ENCODE results near the gene CARD14.
"Not testable (repeated sequence)": the region's sequence is repeated elsewhere in the genome, so short reads cannot be mapped to it uniquely, and the experiment has no call there.

Gene CARD14

DNA sequence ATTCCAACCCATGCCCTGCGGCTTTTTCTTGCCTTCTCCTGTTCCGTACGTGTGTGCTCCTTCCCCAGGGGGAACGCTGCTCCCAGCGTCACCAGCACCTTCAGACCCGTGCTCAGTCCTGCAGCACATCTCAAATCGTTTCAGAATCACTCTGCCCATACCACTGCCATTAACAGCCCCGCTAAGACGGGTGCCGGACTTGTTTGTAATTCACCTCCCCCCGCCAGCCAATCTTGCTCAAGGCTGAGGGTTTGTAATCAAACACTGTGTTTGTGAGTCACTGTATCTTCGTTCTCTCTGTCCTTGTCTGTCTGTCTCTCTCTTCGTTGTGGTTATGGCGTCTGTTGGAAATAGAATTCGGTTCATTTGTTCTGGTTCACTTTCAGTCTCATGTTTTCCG, 17.3 kb downstream of the CARD14 start:
- no peak for DNase-seq

DNA sequence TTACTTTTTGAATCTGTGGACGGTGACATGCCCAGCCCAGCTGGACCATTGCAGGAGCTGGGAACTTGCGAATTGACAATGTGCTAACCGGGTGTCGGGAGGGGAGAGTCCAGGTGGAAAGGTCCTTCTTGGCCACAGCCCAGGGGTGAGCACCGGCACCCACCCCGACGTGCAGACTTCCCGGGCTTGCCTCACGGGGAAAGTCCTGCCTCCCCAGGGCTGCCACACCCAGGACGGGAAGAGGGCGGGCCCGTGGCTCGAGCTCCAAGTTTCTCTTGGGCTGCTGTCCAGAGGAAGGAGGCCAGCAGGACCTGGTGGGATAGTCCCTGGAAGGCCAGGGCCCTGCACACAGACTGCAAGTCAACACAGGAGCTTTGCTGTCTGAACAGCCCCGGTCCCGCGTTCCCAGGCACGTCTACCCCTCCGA, 17.7 kb downstream of the CARD14 start:
- DNase-seq: no peak

DNA sequence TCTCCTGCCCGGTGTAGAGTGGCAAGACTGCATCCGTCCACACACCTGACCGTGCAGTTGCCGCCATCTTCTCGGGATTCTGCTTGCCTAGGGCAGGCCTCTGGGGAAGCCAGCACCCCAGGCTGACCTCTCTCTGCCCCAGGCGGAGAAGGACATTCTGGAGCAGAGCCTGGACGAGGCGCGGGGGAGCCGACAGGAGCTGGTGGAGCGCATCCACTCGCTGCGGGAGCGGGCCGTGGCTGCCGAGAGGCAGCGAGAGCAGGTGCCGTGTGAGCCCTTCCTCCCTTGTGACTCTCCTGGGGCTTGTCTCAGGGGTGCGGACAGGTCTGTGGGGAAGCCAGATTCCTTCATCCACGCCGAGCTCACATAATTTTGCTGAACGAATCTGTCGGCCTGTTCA, 19.8 kb downstream of the CARD14 start:
- no peak for DNase-seq

- no peak for DNase-seq
These were observed 20.9 kb downstream of the CARD14 start for GRCh38 chr17:80190716-80191115.

GRCh38 chr17:80191192-80191591, 21.4 kb downstream of the CARD14 start:
- DNase-seq: no peak

GRCh38 chr17:80191865-80192661, 22.2 kb downstream of the CARD14 start:
- no peak for DNase-seq

DNA sequence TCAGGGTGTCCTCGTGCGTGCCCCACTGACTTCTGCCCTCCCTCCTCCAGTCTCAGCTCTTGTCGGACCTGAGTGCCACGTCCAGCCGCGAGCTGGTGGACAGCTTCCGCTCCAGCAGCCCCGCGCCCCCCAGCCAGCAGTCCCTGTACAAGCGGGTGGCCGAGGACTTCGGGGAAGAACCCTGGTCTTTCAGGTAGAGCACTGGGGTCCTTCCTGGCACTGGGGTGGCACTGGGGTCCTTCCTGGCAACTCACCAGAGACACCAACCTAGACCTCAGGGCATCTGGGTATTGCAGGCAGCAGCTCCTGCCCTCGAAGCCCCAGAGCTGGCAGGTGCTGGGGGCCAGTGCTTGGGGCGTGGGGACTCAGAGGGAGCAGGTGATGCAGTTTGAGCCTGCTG, 25.3 kb downstream of the CARD14 start:
- DNase-seq: no peak

DNA sequence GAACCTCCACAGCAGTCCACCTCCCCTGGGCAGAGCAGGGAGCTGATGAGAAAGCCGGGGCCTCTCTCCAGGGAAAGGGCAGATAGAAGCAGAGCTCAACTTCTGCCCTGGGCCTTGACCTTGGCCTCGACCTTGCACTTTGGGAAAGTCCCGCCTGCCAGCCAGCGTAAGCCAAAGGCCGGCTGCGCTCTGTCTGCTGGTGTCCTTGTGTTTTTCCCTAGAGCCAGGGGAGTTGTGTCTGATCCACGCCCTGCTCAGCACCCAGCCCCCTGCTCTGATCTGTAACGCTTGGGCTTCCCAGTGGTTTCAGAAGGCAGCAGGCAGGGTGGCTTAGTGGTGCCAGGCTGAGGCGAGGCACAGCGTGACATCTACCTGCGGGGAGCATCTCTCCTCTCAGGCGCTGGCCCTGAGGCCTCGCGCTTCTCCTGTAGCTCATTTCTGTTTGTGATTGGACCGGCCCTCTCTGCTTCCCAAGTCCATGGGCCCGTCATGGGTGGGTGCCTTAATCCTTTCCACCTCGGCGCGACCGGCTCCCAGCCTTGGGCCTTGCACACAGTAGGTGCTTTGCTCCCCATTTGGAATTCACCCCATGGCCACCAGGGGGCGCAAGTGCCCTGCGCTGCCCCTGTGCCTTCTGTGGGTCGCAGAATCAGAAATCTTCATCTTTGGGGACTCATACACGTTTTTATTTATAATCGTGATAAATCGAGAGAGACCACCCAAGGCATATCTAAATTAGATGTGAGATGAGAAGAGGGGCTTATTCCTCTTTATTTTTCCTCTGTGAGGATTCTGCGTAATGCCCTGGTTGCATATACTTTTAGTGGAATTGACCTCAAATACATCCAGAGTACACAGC, 26.1 kb downstream of the CARD14 start:
- DNase-seq: no peak

DNA sequence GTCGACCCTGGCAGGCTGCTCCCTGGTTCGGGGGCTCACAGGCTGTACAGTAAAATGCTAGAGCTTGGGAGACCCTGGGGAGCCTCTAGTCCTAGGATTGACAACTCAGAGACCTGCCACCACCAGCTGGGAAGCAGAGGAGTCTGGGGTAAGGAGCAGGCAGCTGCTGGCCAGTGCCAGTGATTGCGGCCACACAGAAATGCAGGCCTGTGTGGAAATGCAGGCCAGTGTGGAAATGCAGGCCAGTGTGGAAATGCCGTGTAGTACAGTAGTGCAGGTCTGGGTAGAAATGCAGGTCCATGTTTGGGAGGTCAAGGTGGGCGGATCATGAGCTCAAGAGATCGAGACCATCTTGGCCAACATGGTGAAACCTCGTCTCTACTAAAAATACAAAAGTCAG, 26.8 kb downstream of the CARD14 start:
- DNase-seq: no peak

- no peak for DNase-seq
These were observed 28.4 kb downstream of the CARD14 start for GRCh38 chr17:80198144-80198661.

GRCh38 chr17:80199295-80199694, 29.5 kb downstream of the CARD14 start:
- DNase-seq: not testable (repeated sequence)

DNA sequence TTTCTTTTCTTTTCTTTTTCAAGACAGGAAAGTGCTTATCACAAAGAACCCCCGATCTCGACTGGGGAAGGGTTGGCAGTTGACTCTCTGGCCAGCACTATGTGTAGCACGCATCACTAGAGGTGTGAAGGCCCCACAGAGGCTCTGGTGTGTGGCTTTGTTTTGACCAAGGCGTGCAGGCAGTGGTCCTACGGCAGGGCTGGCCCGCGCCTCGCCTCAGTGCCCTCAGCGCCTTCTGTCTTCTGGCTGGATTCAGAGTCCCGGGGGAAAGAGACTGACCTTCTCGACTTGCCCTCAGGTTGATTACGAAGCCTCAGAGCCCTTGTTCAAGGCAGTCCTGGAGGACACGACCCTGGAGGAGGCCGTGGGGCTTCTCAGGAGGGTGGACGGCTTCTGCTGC, 31.6 kb downstream of the CARD14 start:
- no peak for DNase-seq

DNA sequence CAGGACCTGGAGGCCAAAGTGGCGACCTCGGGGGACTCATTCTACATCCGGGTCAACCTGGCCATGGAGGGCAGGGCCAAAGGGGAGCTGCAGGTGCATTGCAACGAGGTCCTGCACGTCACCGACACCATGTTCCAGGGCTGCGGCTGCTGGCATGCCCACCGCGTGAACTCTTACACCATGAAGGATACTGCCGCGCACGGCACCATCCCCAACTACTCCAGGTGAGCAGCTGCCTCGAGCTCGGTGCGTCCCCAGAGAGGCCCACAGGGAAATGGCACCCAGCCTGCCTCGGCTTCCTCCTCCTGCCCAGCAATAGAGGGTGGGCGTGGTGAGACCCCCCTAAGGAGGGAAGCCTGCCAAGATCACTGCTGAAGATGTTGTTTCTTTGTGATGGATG, 32.4 kb downstream of the CARD14 start:
- no peak for DNase-seq

GRCh38 chr17:80203471-80203963, 33.7 kb downstream of the CARD14 start:
- no peak for DNase-seq

DNA sequence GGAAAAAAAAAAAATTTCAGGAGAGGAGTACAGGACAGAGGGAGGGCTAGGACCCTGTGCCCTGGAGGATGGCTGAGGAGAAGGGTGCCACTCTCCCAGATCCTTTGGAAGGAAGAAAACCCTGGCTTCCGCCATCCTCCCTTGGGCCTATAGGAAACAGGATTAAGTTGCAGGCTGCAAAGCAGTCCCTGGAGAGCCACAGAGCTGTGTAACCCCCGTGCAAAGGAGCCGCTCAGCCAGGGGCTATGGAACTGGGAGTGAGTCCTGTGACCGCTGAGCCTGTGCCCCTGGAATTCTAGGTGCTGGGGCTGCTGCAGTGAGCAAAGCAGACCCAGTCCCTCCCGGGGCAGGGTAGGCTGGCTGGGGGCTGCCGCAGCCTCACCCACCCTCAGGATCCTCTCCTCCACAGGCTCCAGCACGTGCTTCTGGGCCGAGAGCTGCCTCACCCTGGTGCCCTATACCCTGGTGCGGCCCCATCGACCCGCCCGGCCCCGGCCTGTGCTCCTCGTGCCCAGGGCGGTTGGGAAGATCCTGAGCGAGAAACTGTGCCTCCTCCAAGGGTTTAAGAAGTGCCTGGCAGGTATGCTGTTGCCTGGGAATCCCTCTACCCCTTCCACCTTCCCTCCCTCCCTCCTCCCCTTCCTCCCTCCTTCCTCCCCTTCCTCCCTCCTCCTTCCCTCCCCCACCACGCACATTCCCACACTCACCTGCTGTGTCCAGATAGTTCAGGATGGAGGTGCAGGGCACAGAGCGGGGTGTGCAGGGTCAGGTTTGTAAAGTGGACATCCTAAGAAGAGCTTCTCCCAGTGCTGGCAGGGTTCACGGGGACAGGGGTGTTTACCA, 35.0 kb downstream of the CARD14 start:
- no peak for DNase-seq

GRCh38 chr17:80205811-80206210, 36.0 kb downstream of the CARD14 start:
- no peak for DNase-seq

DNA sequence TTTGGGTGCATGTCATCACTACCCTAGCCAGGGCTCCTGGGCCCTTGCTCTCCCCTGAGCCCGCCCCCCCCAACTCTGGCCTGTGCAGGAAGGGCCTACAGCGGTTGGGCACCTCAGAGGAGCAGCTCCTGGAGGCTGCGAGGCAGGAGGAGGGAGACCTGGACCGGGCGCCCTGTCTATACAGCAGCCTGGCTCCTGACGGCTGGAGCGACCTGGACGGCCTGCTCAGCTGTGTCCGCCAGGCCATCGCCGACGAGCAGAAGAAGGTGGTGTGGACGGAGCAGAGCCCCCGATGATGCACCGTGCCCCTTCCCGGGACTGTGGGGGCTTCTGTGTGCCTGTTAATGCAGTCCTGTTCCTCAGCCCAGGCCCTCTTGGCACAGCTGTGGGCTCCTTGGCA, 38.2 kb downstream of the CARD14 start:
- no peak for DNase-seq

GRCh38 chr17:80209765-80210164, 39.9 kb downstream of the CARD14 start:
- DNase-seq: no peak

DNA sequence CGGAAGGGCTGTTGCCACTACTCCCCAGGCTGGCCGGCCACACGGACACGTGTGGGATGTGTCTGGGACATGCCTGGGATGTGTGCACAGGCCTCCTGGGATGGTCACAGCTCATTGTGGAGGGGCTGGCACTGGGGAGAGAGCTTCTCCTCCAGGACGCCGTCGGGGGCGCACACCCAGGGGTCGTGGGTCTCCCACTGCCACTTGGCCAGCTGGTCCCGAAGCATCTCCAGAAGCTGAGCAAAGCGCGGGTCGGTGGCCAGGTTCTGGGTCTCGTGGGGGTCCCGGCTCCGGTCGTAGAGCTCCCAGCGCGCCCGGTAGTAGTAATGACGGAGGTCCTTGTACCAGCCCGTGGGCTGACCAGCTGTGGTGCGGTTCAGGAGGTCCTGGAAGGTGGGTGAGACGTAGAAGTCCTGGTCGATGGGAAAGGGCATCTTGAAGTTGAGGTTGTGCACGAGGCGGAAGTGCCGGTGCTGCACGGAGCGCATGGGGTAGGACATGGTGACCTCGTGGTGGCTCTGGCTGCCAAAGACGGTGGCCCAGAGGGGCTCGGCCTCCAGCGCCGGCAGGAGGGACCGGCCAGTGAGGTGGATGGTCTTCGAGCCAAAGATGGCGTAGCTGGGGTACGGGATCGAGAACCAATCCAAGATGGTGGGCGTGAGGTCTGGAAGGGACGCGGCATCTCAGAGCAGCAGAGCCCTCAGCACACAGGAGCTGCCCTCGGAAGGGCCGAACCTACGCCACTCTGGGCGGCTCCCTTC, 40.7 kb downstream of the CARD14 start:
- no peak for DNase-seq

DNA sequence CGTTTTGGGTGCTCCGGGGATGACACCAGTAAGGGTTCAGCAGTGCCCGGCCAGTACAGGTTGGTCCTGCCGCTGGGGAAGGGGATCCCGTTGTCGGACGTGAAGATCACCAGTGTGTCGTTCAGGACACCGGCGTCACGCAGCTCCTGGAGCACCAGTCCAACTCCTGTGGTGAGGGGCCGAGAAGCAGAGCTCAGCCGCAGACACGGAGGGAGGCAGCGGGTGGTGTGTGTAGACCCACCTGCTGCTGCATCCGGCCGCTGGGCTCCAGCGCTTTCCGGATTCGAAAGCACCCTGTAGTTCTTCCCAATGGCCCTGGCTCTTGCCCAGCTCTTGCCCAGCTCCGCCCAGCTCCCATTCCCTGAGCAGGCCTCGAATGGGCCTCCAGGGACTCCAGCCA, 42.3 kb downstream of the CARD14 start:
- no peak for DNase-seq

- no peak for DNase-seq
These were observed 42.7 kb downstream of the CARD14 start for GRCh38 chr17:80212511-80212910.
